ENCODE data around the gene DCAF6.

DCAF6 gene

GRCh38 chr1:167964646-167965045 is 28.2 kb downstream of the DCAF6 start:
- no peak for DNase-seq
- no peak for TF ChIP-seq GATA1 (IDR thresholded peaks at IDR 0.05; ENCODE audit: low read depth, low read length)
- TF ChIP-seq POLR2A (IDR thresholded peaks at IDR 0.05; ENCODE audit: low read length), result no peak

GRCh38 chr1:167966050-167966449 is 29.6 kb downstream of the DCAF6 start:
- TF ChIP-seq GATA1 (IDR thresholded peaks at IDR 0.05; ENCODE audit: low read depth, low read length), result no peak
- TF ChIP-seq POLR2A (IDR thresholded peaks at IDR 0.05; ENCODE audit: low read length), result no peak
- no peak for DNase-seq

- no peak for TF ChIP-seq POLR2A (IDR thresholded peaks at IDR 0.05; ENCODE audit: low read length)
- TF ChIP-seq GATA1 (IDR thresholded peaks at IDR 0.05; ENCODE audit: low read depth, low read length), result no peak
- DNase-seq, result no peak
Observed at GRCh38 chr1:167968569-167968968, 32.1 kb downstream of the DCAF6 start.

- no peak for TF ChIP-seq GATA1 (IDR thresholded peaks at IDR 0.05; ENCODE audit: low read depth, low read length)
- no peak for TF ChIP-seq POLR2A (IDR thresholded peaks at IDR 0.05; ENCODE audit: low read length)
- no peak for DNase-seq
Observed at GRCh38 chr1:167973832-167974231, 37.3 kb downstream of the DCAF6 start.

- no peak for DNase-seq
- TF ChIP-seq POLR2A (IDR thresholded peaks at IDR 0.05; ENCODE audit: low read length), result no peak
- TF ChIP-seq GATA1 (IDR thresholded peaks at IDR 0.05; ENCODE audit: low read depth, low read length), result no peak
Observed at GRCh38 chr1:167974698-167975097, 38.2 kb downstream of the DCAF6 start.

- DNase-seq, result peak; percentile 9 to 15
- TF ChIP-seq GATA1 (IDR thresholded peaks at IDR 0.05; ENCODE audit: low read depth, low read length) (no peak), POLR2A (IDR thresholded peaks at IDR 0.05; ENCODE audit: low read length) (no peak)
Observed at GRCh38 chr1:167977245-167977644, 40.8 kb downstream of the DCAF6 start.

GRCh38 chr1:167981933-167982332 is 45.5 kb downstream of the DCAF6 start:
- DNase-seq, result no peak
- no peak for TF ChIP-seq POLR2A (IDR thresholded peaks at IDR 0.05; ENCODE audit: low read length)
- TF ChIP-seq GATA1 (IDR thresholded peaks at IDR 0.05; ENCODE audit: low read depth, low read length), result no peak

GRCh38 chr1:167983797-167984420 is 47.4 kb downstream of the DCAF6 start:
- TF ChIP-seq GATA1 (IDR thresholded peaks at IDR 0.05; ENCODE audit: low read depth, low read length) (no peak), POLR2A (IDR thresholded peaks at IDR 0.05; ENCODE audit: low read length) (no peak)
- peak in 1 of 2 experiments; percentile 18 for DNase-seq

- peak; percentile 45 for TF ChIP-seq POLR2A (IDR thresholded peaks at IDR 0.05; ENCODE audit: low read length)
- no peak for TF ChIP-seq GATA1 (IDR thresholded peaks at IDR 0.05; ENCODE audit: low read depth, low read length)
- DNase-seq, result peak; percentile 91 to 96
Observed at GRCh38 chr1:167984886-167985489, 48.5 kb downstream of the DCAF6 start.

GRCh38 chr1:167987174-167987573 is 50.7 kb downstream of the DCAF6 start:
- no peak for DNase-seq
- TF ChIP-seq POLR2A (IDR thresholded peaks at IDR 0.05; ENCODE audit: low read length) (no peak), GATA1 (IDR thresholded peaks at IDR 0.05; ENCODE audit: low read depth, low read length) (no peak)

GRCh38 chr1:167991546-167991945 is 55.1 kb downstream of the DCAF6 start:
- DNase-seq, result no peak
- TF ChIP-seq GATA1 (IDR thresholded peaks at IDR 0.05; ENCODE audit: low read depth, low read length) (no peak), POLR2A (IDR thresholded peaks at IDR 0.05; ENCODE audit: low read length) (no peak)

GRCh38 chr1:167993720-167994119 is 57.2 kb downstream of the DCAF6 start:
- DNase-seq, result no peak
- TF ChIP-seq POLR2A (IDR thresholded peaks at IDR 0.05; ENCODE audit: low read length) (no peak), GATA1 (IDR thresholded peaks at IDR 0.05; ENCODE audit: low read depth, low read length) (no peak)

- no peak for TF ChIP-seq GATA1 (IDR thresholded peaks at IDR 0.05; ENCODE audit: low read depth, low read length)
- TF ChIP-seq POLR2A (IDR thresholded peaks at IDR 0.05; ENCODE audit: low read length), result no peak
- no peak for DNase-seq
Observed at GRCh38 chr1:167994560-167994959, 58.1 kb downstream of the DCAF6 start.

- TF ChIP-seq GATA1 (IDR thresholded peaks at IDR 0.05; ENCODE audit: low read depth, low read length), result no peak
- no peak for TF ChIP-seq POLR2A (IDR thresholded peaks at IDR 0.05; ENCODE audit: low read length)
Observed at GRCh38 chr1:167995038-167995437, 58.6 kb downstream of the DCAF6 start.

GRCh38 chr1:167996266-167996665 is 59.8 kb downstream of the DCAF6 start:
- TF ChIP-seq POLR2A (IDR thresholded peaks at IDR 0.05; ENCODE audit: low read length), result no peak
- TF ChIP-seq GATA1 (IDR thresholded peaks at IDR 0.05; ENCODE audit: low read depth, low read length), result no peak
- DNase-seq, result no peak

More at GRCh38 chr1:167995038-167995437, 58.6 kb downstream of the DCAF6 start:
- no peak for DNase-seq
